ENCODE measurements around the gene PROM2. TPM values are rescaled to one million over a fixed set of nuclear protein-coding genes. Genes with fewer than 3 reads are reported as not detected.

Gene PROM2
- total and polyA plus RNA-seq, 10 of the 15 experiments (the other 5 are each of a cell fraction or from before 2014, with no cell fraction given) = 0.01 to 0.04 TPM; not detected in 8

GRCh38 chr2:95285542-95285932 is 11.3 kb downstream of the PROM2 start:
- no peaks in the 10 kb centered on the region; the same call in 2 of the 3 replicates for H3K9me3 ChIP-seq (replicated peaks; ENCODE audit: control insufficient read depth, insufficient read depth, low read length)
- intact Hi-C loops (cut with micrococcal nuclease; ENCODE audit: unreplicated experiment) = no loop called here

More at GRCh38 chr2:95285542-95285932, 11.3 kb downstream of the PROM2 start:
- ChIA-PET POLR2A (no interaction called here), SMC1A (ENCODE audit: uncharacterized antibody, unreplicated experiment) (no interaction called here), RAD21 (ENCODE audit: unreplicated experiment) (no interaction called here), CTCF (no interaction called here)
- Histone ChIP-seq H4K20me1 (ENCODE audit: control insufficient read depth, insufficient read depth) (no peaks in the 10 kb centered on the region), H3K4me1 (ENCODE audit: control insufficient read depth, insufficient read depth, low read length) (no peaks in the 10 kb centered on the region), H3K4me2 (ENCODE audit: control insufficient read depth, insufficient read depth) (no peak overlapping the region), H3K79me2 (ENCODE audit: control insufficient read depth, insufficient read depth, low read length) (no peaks in the 10 kb centered on the region), H3K4me3 (no peak overlapping the region), H3K27me3 (replicated peaks in 1 of 2; ENCODE audit: control insufficient read depth in 2 of 2, insufficient read depth in 2 of 2, low read length in 1 of 2) (no peaks in the 10 kb centered on the region), H3K36me3 (ENCODE audit: control insufficient read depth in 2 of 2, insufficient read depth in 2 of 2, low read length in 1 of 2) (no peaks in the 10 kb centered on the region), H3K9ac (ENCODE audit: control insufficient read depth, insufficient read depth, low read length) (no peak overlapping the region), H2AFZ (ENCODE audit: control insufficient read depth, low read depth, low read length) (no peak overlapping the region), H3K27ac (ENCODE audit: control insufficient read depth, insufficient read depth) (no peak overlapping the region)
- FAIRE-seq (no peak), ATAC-seq (no peak), DNase-seq (ENCODE audit: low read depth, low spot score) (no peak)
- BruUV-seq (replicated peaks) = no TSS peak
- in situ Hi-C loops (cut with MboI) = no loop called here
- WGBS (ENCODE audit: insufficient coverage, insufficient replicate concordance, low lambda C conversion rate, missing lambda C conversion rate) = 6% methylated on average over 4 of the region's 4 CpGs
- no peak for TF ChIP-seq EED (IDR thresholded peaks at IDR 0.05; ENCODE audit: low read depth)
- TF ChIP-seq ZNF24 (IDR thresholded peaks at IDR 0.05) = no peak
- no peak for TF ChIP-seq POLR2AphosphoS5 (IDR thresholded peaks at IDR 0.05; ENCODE audit: low read length)
- TF ChIP-seq TBL1XR1 (IDR thresholded peaks at IDR 0.05; ENCODE audit: low read depth, low read length) = no peak
- TF ChIP-seq ZNF687 (IDR thresholded peaks at IDR 0.05) = no peak
- no peak for TF ChIP-seq E2F4 (IDR thresholded peaks at IDR 0.05; ENCODE audit: low read depth, low read length)
- TF ChIP-seq PBX3 (IDR thresholded peaks at IDR 0.05; ENCODE audit: insufficient replicate concordance, low read depth, low read length) = no peak
- TF ChIP-seq ZBTB4 (CRISPR knock-in tag; IDR thresholded peaks at IDR 0.05) = no peak
- TF ChIP-seq MTA2 (IDR thresholded peaks at IDR 0.05; ENCODE audit: low read depth) = no peak
- no peak for TF ChIP-seq ZBED1 (IDR thresholded peaks at IDR 0.05; ENCODE audit: borderline replicate concordance)
- no peak for TF ChIP-seq TCF7 (IDR thresholded peaks at IDR 0.05; ENCODE audit: borderline replicate concordance)
